Urinary bladder (tissue), 4 donors: ENCODE data around the gene IPCEF1. TPM values are rescaled to one million over a fixed set of nuclear protein-coding genes. Genes with fewer than 3 reads are reported as not detected.
"Not testable (repeated sequence)": the region's sequence is repeated elsewhere in the genome, so short reads cannot be mapped to it uniquely, and the experiment has no call there.

ENCODE experiments used
- DNase-seq: peaks from one replicate; pipeline ENCODE4 v3.0.0-alpha.2; 2015; ENCODE audit errors: extremely low spot score
- H3K27ac ChIP-seq: one replicate; pipeline ENCODE4 v1.5.1; 2013; ENCODE audit warnings: low read depth, mild to moderate bottlenecking, moderate library complexity
- H3K36me3 ChIP-seq: one replicate; pipeline ENCODE4 v1.6.1; 2013; ENCODE audit warnings: mild to moderate bottlenecking, moderate library complexity; ENCODE audit not compliant: insufficient read depth
- H3K4me1 ChIP-seq: one replicate; pipeline ENCODE4 v1.6.1; 2013; ENCODE audit warnings: mild to moderate bottlenecking, moderate library complexity; ENCODE audit not compliant: insufficient read depth
- H3K4me3 ChIP-seq: one replicate; pipeline ENCODE4 v1.5.1; 2013; ENCODE audit warnings: low read depth, low read length
- WGBS: extraction: QIAGEN DNeasy Blood & Tissue Kit; methylation state at CpG from one replicate; pipeline ENCODE4 v1.1.7; 2013; 5-methylcytosine and 5-hydroxymethylcytosine counted together
- polyA plus RNA-seq: library from polyadenylated mRNA; stranded (reverse); fragments of 200-250 nt; gene quantifications from one replicate; pipeline ENCODE4 v1.2.3, GENCODE V29; 2013
- total RNA-seq: library from RNA; depleted of rRNA; stranded (reverse); fragments of >200 nt; gene quantifications from one replicate; pipeline ENCODE4 v1.2.3, GENCODE V29; 2014
- donor health status: healthy with polysubstance abuse.
- donor health status: healthy.

Gene IPCEF1
- total and polyA plus RNA-seq, 2 donors = 1.1 to 3.0 TPM

- Histone ChIP-seq H3K36me3 (no peaks in the 10 kb centered on the region), H3K27ac (no peak overlapping the region), H3K4me3 (no peak overlapping the region), H3K4me1 (no peaks in the 10 kb centered on the region)
- 85% methylated on average over 8 of the region's 8 CpGs for WGBS
- no peak for DNase-seq
These were observed 106.9 kb downstream of the IPCEF1 start for GRCh38 chr6:154249499-154250298.

DNA sequence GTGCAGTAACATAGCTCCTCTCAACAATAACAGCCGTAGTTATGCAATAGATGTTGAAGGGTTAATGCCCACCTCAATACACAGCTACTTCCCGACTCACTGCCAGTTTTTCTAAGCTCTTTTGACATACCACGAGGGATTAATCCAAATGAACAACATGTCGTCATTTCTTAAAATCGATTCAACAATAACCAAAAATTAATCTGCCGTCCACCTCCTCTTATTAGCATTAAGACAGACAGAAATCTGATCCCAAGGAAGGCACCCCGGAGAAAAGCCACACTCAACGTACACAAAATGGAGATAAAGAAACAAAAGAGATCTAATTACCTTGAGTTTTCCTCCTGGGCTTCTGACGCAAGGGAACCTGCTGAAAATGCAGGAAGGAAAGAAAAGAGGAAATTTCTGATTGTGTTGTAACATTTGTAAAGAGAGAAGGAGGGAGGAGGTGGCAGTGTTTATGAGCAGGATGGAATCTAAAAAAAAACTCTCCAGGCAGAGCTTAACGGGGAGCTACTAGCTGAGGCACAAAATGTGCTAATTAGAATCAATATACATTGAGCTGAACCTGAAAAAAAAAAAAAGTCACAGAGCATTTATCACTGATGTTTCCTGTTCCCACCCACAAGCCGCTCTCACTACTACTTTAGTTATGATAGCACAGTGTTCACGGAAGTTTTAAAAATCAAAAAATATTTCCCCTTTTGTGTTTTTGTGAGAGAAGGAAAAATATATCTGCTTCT, 109.3 kb downstream of the IPCEF1 start:
- no peak overlapping the region for H3K27ac ChIP-seq
- H3K36me3 ChIP-seq = no peaks in the 10 kb centered on the region
- peak overlapping the region; percentile 35 for H3K4me3 ChIP-seq
- WGBS = 55% methylated on average over 12 of the region's 12 CpGs
- no peak for DNase-seq
- no peaks in the 10 kb centered on the region for H3K4me1 ChIP-seq

GRCh38 chr6:154246723-154247118, 109.9 kb downstream of the IPCEF1 start:
- Histone ChIP-seq H3K4me3 (peak overlapping the region; percentile 35), H3K36me3 (no peaks in the 10 kb centered on the region), H3K27ac (peak overlapping the region; percentile 32), H3K4me1 (no peaks in the 10 kb centered on the region)
- WGBS = 88% methylated on average over 7 of the region's 7 CpGs
- DNase-seq = no peak

GRCh38 chr6:154245506-154245905, 111.1 kb downstream of the IPCEF1 start:
- H3K36me3 ChIP-seq = no peaks in the 10 kb centered on the region
- H3K27ac ChIP-seq = no peak overlapping the region
- peak overlapping the region; percentile 1 for H3K4me3 ChIP-seq
- WGBS = 67% methylated on average over 5 of the region's 5 CpGs
- no peaks in the 10 kb centered on the region for H3K4me1 ChIP-seq
- no peak for DNase-seq

DNA sequence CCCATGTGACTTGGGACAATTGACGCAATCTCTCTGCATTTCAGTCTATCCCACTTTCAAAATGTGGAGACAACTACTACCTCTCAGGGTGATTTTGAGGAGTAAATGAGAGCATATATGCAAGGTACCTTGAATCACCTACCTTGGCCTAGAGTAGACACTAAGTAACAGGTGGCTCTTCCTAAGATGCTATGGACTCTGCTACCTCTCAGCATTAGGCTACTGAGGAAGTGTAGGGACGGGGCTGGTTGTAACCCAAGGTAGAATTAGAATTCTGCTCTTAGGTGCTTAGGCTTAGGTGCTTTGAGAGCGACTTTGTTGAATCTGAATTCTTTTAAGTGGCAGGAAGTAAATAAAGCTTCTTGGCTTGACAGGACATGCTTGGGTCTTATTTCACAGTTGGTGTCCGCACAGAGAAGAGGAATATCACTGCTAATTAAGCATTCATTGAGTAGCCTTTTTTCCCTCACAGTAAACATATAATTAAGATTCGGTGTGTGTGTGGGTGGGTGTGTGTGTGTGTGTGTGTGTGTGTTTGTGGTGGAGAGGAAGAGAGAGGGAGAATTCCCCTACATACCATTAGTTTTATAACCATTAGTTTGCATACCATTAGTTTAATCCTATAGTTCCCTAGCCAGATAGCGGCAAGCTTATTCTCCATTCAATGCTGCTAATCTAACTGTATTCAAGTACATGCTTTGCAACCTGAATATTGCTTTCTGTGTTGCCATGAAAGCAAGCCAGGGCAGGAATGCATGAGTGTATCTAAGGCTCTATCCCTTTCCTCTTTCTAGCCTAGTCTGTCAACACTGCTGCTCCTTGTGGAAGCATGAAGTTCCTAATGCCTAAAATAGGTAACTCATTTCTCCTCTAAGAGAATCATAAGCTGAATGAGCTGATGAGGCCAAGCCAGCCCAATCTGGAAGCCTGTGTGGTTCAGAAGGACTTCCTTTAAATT, 112.5 kb downstream of the IPCEF1 start:
- DNase-seq = no peak
- H3K36me3 ChIP-seq = no peaks in the 10 kb centered on the region
- 65% methylated on average over 6 of the region's 6 CpGs for WGBS
- no peaks in the 10 kb centered on the region for H3K4me1 ChIP-seq
- no peak overlapping the region for H3K27ac ChIP-seq
- no peak overlapping the region for H3K4me3 ChIP-seq

DNA sequence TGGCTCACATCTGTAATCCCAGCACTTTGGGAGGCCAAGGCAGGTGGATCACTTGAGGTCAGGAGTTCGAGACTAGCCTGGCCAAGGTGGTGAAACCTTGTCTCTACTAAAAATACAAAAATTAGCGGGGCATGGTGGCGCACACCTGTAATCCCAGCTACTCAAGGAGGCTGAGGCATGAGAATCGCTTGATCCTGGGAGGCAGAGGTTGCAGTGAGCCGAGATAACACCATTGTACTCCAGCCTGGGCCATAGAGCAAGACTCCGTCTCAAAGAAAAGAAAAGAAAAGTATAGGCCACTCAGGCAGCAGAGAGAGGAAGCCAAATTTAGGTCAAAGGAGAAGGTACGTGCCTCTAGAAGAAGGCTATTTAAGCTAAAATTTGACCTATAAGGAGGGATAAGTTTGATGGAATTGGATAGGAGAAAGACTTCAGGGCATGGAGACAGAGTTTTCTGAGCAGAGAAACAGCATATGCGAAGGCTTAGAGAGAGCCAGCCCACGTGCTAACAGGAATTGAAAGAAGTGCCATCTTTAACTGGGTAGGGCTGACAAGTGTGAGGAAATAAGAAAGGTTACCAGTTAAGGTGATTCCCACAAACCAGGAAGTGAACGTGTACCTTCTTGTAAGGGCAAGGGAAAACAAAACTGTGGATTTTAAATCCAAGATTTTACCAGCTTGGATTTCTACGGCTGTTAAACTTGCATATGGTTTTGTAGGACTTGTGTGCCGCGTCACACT, 113.8 kb downstream of the IPCEF1 start:
- no peaks in the 10 kb centered on the region for H3K36me3 ChIP-seq
- H3K4me3 ChIP-seq = no peak overlapping the region
- H3K27ac ChIP-seq = no peak overlapping the region
- no peaks in the 10 kb centered on the region for H3K4me1 ChIP-seq
- DNase-seq = no peak
- WGBS = 93% methylated on average over 13 of the region's 13 CpGs

DNA sequence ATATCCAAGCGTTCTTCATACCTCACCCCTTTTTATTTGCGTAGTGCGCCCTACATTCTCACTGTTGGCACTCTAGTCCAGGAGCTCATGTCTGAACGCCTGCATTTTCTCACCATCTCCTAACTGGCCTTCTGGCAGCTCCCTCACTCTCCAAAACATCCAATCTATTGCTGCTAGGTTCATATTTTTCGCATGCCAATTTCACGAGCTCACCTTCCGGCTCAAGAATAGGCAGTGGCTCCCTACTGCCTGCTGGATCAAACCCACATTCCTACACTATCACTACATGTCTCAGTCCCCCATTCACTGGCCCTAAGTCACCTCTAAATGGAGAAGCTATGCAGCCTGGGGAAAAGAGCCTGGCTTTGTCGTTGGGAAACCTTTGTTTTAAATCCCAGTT, 115.0 kb downstream of the IPCEF1 start:
- 91% methylated on average over 8 of the region's 8 CpGs for WGBS
- Histone ChIP-seq H3K4me3 (no peak overlapping the region), H3K4me1 (no peaks in the 10 kb centered on the region), H3K36me3 (no peaks in the 10 kb centered on the region), H3K27ac (no peak overlapping the region)
- DNase-seq = no peak

GRCh38 chr6:154241061-154241460, 115.5 kb downstream of the IPCEF1 start:
- not testable (repeated sequence) for H3K4me1 ChIP-seq, H3K27ac ChIP-seq, H3K4me3 ChIP-seq, DNase-seq, H3K36me3 ChIP-seq
- WGBS = 94% methylated on average over 11 of the region's 11 CpGs

- no peak for DNase-seq
- 90% methylated on average over 7 of the region's 7 CpGs for WGBS
- Histone ChIP-seq H3K36me3 (no peaks in the 10 kb centered on the region), H3K27ac (no peak overlapping the region), H3K4me1 (no peaks in the 10 kb centered on the region), H3K4me3 (no peak overlapping the region)
These were observed 117.2 kb downstream of the IPCEF1 start for GRCh38 chr6:154239392-154239791.

DNA sequence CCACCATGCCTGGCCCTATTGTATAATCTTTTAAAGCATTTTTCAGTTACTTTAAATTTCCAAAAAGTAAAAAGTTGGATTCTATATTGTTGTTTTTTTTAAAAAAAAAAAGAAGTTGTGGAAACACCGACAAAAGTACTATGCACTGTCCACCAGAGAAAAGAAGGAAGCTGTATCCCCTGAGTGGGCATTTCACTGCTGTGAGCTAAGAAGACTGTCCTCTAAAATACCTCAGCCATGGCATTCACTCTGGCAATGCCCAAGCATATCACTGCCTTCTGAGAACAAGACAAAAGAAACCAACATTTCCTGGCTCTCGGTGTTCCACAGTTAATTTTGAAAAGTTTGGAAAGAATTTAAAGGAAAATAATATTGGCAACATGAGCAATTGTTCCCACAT, 117.8 kb downstream of the IPCEF1 start:
- WGBS = 89% methylated on average over 2 of the region's 2 CpGs

GRCh38 chr6:154236646-154237301, 119.8 kb downstream of the IPCEF1 start:
- H3K4me3 ChIP-seq = no peak overlapping the region
- no peak overlapping the region for H3K27ac ChIP-seq
- 70% methylated on average over 4 of the region's 4 CpGs for WGBS
- DNase-seq = no peak
- no peaks in the 10 kb centered on the region for H3K36me3 ChIP-seq
- H3K4me1 ChIP-seq = no peaks in the 10 kb centered on the region

More for the DNA sequence above, 117.8 kb downstream of the IPCEF1 start:
- no peaks in the 10 kb centered on the region for H3K36me3 ChIP-seq
- no peak overlapping the region for H3K4me3 ChIP-seq
- no peak overlapping the region for H3K27ac ChIP-seq
- H3K4me1 ChIP-seq = no peaks in the 10 kb centered on the region
- DNase-seq = no peak

DNA sequence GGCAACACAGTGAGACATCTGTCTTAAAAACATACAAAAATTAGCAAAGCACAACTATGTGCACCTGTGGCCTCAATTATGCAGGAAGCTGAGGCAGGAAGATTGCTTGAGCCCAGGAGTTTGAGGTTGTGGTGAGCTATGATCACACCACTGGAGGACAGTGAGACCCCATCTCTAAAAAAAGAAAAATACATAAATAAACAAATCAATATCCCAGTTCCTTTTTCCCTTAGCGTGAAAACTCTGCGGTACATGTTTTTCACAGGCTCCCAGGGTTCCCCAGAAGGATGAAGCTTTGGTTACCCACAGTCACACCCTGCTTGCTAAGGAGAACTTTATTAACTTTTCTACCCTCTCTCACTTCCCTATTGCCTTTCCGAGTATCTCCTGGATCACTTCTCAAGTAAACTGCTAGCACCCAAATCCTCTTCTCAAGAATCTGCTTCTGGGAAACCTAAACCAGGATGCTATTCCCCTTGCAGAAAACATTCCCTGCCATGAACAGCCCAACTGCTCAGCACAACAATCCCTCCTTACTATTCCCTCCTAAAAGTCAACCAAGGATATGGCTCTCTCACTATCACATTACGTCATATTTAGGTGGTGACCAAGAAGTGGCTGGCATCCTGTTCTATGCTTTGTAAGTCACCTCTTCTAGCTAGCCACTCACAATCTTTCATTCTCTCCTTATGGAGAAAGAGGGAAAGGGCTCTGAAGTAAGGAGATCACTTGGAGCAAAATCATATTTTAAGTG, 122.4 kb downstream of the IPCEF1 start:
- no peak for DNase-seq
- no peaks in the 10 kb centered on the region for H3K36me3 ChIP-seq
- no peak overlapping the region for H3K4me3 ChIP-seq
- 94% methylated on average over 4 of the region's 4 CpGs for WGBS
- H3K4me1 ChIP-seq = no peaks in the 10 kb centered on the region
- no peak overlapping the region for H3K27ac ChIP-seq
